Dedifferentiated amniotic fluid mesenchymal stem cell (primary cell): ENCODE measurements around the gene PPIG.
"Not testable (repeated sequence)": the region's sequence is repeated elsewhere in the genome, so short reads cannot be mapped to it uniquely, and the experiment has no call there.

Source experiments
- DNase-seq: peaks from one replicate; pipeline ENCODE4 v3.0.0-alpha.2; 2016; ENCODE audit errors: extremely low spot score

Gene PPIG

DNA sequence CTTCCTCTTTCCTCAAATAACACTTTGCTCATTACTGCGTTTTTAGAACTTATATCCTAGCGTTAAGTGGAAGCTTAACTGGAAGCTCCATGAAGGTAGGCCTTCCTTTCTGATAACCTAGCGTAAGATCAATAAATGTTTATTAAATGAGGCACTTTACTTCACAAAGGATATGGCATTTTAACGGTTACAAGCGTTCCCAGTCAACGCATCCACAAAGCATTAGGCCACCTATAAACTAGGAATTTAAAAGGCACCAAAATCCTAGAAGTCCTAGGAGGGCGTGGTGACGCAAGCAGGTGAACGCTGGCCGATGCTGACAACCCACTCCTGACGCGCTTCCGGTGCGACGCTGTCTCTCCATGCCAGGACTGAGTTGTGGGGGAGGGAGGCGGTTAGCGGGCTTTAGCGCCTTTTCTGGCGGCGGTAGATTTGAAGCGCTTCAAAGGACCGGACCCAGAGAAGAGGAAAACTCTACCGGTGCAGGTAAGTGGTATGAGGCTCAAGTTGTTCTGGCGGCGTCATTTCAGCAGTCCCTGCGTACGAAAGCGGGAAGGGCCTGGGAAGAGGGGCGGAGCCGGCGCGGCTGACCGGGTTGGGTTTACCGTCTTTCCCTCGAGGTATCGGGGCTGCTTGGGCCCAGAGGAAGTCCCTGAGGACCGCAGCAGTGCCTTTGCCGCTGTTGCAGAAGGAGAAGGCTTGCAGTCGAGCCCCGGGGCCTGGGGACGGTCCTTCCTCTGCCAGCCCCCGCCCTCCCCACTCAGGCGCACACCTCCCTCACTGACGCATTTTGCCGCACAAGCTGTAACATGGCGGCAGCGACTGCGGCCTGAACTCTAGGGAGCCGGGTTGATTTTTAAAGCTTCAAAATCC lies at the start of gene PPIG:
PPIG (plus strand) TSS at position 347 of the 873 bp plus-strand sequence. CDS start 19,691 bp downstream, outside the sequence.
- peak; percentile 91 for DNase-seq

DNA sequence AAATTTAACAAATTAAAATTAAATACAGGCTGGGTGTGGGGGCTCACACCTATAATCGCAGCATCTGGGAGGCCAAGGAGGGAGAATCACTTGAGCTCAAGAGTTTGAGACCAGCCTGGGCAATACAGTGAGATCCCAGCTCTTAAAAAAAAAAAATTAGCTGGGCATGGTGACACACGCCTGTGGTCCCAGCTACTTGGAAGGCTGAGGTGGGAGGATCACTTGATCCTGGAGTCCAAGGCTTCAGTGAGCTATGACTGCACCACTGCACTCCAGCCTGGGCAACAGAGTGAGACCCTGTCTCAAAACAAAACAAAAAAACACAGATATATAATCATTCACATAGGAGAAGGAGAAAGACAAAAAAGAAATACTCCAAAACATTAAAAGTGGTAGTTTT lies 44.7 kb upstream of the PPIG start:
- not testable (repeated sequence) for DNase-seq

DNA sequence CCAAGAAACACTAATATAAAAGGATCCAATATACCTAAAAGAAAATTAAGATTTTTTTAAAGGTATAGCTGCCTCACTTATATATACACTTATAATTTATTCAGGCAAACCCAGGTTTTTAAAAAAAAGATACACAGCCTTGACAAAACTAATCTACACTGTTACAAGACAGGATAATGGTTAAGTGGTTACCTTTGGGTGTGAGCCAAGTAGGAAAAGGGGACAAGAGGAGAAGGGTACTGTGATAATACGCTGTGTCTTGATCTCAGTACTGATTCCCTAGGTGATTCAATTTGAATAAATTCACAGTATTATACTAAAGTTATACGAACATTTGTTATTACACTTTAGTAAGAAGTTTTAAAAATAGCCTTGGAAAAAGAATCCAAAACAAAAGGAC lies 44.0 kb upstream of the PPIG start:
- no peak for DNase-seq

DNA sequence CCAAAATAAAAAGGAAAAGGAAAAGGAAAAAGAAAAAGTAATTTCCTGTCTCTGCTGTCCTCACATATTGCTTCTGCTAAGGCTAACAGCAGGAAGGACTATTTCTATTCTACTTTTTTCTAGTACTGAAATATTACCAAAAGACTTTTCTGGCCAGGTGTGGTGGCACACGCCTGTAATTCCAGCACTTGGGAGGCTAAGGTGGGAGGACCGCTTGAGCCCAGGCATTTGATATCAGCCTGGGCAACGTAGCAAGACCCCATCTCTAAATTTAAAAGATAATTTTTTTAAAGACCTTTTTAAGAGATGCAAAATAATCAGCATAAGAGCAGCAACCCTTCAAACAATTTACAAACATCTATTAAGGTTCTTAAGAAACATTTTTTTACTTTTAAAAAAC lies 41.7 kb upstream of the PPIG start:
- DNase-seq = no peak

DNA sequence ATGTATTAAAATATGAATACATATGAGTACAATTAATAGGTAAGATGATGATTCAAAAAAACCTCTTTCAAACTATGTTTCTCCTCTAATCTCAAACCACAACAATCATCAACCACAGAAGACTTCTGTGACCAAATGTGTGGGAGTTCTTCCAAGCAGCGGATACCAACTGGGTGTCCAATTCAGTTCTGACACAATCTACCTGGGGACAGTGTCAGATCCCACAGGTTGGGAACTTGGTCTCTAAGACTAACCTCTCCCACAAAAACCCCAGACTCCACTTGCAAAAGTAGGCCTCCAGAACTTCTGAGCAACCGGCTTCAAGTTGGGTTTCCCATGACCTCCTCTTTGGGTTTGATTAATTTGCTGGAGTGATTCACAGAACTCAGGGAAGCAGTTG lies 37.4 kb upstream of the PPIG start:
- no peak for DNase-seq

DNA sequence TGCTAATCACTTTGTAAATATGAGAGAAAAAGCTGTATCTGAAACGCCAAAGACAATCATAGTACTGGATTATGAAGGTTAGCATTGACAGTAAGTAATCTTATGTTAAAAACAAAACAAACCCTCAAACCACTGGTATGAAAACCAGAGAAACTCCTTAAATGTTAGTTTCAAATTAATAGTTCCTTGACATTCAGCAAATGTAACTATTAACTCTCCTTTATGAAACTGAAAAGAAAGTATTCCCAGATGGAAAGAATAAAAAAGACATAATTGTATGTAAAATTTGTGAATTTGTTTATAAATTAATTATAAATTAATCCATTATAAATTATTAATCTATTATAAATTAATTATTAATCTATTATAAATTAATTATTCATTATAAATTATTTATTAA lies 22.8 kb upstream of the PPIG start:
- no peak for DNase-seq

DNA sequence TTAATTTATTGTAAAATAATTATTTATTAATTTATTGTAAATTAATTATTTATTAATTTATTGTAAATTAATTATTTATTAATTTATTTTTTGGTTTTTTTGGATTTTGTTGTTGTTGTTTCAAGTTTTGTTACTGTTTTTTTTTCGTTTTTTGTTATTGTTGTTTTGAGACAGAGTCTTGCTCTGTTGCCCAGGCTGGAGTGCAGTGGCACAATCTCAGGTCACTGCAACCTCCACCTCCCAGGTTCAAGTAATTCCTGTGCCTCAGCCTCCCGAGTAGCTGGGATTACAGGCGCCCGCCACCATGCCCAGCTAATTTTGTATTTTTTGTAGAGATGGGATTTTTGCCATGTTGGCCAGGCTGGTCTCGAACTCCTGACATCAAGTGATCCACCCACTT lies 22.1 kb upstream of the PPIG start:
- not testable (repeated sequence) for DNase-seq

DNA sequence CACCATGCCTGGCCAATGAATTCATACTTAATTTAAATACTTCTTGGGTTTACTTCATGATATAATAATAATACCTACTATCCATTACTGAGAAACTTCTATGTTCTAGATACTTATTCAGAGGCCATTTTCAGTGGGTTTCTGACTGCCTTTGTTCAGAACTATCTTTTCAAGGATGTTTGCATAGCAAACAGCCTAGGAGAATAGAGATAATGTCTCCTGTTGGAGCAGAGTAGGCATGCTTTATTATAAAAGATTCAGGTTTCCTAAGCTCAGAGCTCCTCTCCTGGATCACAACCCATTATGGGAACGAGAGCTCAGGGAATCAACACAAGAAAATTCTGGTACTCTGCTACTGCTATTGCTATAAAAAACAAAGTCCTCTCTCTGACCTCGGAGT lies 21.6 kb upstream of the PPIG start:
- no peak for DNase-seq

DNA sequence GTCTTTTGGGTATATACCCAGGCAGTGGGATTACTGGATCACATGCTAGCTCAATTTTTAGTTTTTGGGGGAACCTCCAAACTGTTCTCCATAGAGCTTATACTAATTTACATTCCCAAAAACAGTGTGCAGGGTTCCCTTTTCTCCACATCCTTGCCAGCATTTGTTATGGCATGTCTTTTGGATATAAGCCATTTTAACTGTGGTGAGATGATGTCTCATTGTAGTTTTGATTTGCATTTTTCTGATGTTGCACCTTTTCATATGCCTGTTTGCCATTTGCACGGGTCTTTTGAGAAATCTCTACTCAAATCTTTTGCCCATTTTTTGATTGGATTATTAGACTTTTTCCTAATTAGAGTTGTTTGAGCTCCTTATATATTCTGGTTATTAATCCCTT lies 18.5 kb upstream of the PPIG start:
- no peak for DNase-seq

DNA sequence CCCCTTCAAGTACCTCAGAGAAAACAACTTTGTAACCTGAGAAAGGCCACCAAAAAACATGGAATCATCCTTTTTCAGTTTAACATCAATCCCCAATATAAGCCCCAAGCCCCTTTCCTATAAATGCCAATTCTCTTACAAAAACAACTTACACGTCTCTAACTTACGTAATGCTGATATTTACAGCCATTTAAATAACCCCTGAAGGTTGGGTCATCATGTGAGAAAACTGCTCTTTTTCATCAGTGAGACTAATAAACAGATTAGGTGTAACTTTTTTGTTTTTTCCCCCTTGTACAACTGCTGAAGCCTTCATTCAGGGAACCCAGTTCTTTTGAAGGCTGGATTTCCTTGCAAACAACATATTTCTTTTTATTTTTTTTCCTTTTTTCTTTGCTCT lies 14.2 kb upstream of the PPIG start:
- DNase-seq = no peak

DNA sequence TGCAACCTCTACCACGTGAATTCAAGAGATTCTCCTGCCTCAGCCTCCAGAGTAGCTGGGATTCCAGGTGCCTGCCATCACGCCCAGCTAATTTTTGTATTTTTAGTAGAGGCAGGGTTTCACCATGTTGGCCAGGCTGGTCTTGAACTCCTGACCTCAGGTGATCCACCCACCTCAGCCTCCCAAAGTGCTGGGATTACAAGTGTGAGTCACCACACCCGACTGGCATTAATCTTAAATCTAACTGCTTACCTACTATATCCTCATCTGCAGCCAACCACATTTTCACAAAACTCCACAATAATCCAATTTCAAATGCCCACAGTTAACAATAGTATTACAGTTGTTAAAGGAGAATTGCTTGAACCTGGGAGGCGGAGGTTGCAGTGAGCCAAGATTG lies 13.4 kb upstream of the PPIG start:
- DNase-seq = not testable (repeated sequence)

DNA sequence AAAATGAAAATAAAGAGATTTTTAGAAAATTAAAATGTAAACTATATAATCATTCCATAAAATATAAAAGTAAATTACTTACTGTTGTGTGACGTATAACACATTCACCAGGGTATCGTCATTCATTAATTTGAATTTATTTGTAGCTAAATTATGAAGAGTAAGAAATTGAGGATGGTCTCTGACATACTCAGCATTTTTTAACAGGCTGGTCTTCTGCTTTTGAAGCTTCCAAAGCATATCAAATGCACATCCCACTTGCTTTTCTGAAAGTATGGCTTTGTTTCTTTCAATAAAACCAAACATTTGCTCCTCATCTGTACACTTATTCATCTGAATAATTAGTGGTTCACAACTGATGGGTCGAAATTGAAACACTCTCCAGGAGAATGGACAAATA lies 12.6 kb upstream of the PPIG start:
- no peak for DNase-seq

DNA sequence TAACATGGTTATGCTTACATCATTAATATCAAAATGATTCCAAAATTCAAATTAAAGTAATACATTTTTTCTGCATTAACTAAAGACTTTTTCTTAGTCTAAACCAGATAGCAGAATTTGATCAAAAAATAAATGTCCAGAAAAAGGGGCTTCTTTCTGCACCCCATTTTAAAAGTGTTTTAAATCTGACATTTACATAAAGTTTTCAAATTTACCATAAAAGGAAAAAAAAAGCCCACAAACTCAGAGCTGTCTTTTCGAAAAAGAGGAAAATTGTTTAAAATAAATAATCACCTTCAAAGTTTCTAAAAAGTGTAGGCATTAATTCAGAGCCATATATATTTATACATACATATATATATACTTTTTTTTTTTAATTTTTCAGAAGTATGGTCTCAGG lies 12.0 kb upstream of the PPIG start:
- DNase-seq = no peak

DNA sequence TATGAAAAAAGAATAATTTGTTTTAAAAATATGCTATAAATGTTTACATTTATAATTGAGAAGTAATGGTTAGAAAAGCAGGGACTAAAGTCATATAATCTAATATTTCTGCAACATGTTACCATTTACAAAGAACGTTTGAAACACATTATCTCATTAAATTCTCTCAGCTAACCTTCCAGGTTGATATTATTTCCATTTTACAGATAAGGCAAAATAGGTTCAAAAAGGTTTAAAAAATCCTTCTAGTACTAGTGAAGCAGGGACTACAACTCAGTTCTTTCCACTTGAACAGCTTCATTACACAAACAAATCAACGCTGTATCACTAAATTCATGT lies 11.4 kb upstream of the PPIG start:
- DNase-seq = no peak

DNA sequence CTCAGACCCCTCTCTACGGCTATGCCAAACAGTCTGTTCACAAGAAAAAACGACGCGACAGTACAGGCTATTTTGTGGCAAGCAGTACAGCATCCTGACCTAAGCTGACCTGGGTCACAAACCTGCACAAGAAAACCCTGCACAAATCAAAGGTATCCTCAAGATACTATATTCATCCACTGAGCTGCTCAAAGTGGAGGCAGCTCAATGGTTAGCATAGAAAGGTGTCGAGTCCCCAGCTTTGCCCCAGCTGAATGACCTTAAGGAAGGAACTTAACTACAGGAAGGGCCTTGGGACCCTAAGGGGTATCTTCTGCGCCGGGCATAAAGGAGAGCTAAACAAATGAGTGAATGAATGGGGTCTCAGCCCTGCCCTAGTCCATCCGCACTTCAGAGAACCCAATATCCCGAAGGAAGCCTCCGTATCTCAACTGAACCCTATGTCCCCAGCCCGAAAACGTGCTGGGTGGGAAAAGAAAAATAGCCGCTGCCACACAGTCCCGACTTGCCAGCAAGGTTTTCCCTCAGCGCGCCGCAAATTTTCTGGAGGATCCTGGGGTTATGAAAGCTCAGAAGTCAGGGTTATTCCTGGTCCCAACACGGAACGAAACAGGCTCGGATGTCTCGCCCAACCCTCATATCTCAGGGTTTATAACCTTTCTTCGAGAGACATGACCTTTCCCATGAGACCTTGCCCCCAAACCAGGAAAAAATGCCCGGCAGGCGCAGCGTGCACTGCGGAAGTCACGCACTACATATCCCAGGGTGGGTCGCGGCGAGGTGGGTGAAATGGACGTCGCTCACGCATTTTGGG lies 10.8 kb upstream of the PPIG start, which contains the start of gene FASTKD1:
FASTKD1 (minus strand) TSS at position 706 of the 814 bp plus-strand sequence. CDS start 1,836 bp downstream, outside the sequence.
- peak; percentile 80 for DNase-seq

DNA sequence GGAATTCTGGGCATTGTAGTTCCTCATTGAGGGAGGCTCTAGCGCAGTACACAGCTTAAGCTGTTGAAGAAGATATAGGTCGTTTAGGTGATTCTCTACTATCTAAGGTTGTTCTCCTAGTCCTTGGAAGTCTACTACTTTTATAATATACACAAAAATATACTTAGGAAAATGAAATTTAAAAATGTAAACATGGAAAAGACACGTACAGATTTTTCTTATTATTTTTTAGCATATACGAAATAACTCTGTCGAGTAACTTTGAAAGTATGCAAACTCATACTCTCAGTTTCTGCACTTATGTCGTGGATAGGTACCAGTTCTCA lies 10.2 kb upstream of the PPIG start:
- no peak for DNase-seq

DNA sequence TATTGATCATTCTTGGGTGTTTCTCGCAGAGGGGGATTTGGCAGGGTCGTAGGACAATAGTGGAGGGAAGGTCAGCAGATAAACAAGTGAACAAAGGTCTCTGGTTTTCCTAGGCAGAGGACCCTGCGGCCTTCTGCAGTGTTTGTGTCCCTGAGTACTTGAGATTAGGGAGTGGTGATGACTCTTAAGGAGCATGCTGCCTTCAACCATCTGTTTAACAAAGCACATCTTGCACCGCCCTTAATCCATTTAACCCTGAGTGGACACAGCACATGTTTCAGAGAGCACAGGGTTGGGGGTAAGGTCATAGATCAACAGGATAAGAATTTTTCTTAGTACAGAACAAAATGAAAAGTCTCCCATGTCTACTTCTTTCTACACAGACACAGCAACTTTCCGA lies 9.6 kb upstream of the PPIG start:
- DNase-seq = not testable (repeated sequence)

DNA sequence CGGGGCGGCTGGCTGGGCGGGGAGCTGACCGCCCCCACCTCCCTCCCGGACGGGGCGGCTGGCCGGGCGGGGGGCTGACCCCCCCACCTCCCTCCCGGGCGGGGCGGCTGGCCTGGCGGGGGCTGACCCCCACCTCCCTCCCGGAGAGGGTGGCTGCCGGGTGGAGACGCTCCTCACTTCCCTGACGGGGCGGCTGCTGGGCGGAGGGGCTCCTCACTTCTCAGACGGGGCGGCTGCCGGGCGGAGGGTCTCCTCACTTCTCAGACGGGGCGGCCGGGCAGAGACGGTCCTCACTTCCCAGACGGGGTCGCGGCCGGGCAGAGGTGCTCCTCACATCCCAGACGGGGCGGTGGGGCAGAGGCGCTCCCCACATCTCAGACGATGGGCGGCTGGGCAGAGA lies 8.9 kb upstream of the PPIG start:
- not testable (repeated sequence) for DNase-seq

DNA sequence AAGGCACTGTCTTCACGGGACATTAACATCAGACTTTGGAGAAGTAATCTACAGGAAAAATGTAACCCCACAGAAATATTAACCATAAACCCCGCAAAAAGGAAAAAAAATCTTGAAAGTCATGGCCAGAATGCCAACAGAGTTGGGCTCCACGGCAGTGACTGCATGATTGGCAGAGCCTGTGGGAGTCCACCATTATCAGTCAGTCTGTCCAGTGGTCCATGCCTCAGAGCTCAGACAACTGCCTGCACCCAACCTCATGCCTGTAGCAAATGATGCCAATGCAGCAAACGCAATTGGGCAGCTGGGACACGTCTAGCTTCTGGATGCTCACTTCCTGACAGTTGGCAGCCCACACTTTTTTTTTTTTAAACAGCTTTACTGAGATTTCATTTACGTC lies 5.1 kb upstream of the PPIG start:
- no peak for DNase-seq

DNA sequence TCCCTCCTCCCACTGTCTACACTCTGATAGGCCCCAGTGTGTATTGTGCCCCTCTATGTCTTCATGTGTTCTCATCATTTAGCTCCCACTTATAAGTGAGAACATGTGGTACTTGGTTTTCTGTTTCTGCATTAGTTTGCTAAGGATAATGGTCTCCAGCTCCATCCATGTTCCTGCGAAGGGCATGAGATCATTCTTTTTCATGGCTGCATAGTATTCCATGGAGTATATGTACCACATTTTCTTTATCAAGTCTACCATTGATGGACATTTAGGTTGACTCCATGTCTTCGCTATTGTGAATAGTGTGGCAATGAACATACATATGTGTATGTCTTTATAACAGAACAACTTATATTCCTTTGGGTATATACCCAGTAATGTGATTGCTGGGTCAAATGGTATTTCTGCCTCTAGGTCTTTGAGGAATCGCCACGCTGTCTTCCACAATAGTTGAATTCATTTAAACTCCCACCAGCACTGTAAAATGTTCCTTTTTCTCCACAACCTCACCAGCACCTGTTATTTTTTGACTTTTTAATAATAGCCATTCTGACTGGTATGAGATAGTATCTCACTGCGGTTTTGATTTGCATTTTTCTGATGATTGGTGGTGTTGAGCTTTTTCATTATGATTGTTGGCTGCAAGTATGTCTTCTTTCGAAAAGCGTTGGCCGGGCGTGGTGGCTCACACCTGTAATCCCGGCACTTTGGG lies 1.4 kb upstream of the PPIG start:
- not testable (repeated sequence) for DNase-seq

DNA sequence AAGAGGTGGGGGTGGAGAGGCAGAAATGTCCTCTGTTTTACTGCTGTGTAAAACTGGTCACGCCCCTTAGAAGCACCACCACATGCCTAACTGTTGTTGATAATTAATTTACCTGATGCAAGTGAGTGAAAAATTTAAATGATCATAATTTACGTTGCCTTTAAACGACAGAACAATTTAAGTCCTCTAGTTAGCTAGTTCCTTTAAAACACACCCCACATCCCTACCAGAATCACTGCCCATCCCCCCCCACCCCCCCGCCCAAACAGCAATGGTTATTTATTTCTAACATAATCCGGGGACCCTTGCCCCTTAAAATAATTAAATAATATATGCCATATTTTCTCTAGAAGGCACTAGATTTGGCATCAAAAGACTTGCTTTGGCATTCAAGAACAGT lies 633 bp upstream of the PPIG start:
- DNase-seq = no peak

DNA sequence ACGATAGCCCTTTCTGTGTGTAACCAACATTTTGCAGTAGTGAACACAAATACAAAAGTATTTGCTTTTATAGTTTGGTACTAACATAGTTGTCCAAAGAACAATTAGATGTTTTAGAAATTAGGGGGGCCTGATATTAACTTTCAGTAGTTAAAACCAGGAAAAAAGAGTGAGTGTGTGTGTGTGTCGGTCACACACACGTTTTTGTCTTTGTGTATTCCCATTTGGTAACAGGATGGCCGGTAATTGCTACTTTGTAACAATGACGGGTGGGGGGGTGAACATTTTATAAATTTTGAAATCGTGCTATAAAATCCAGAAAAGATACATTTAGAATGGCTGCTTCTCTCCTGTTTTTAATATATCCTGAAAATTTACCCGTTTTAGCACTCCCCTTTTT lies 1.5 kb downstream of the PPIG start:
- DNase-seq = no peak

DNA sequence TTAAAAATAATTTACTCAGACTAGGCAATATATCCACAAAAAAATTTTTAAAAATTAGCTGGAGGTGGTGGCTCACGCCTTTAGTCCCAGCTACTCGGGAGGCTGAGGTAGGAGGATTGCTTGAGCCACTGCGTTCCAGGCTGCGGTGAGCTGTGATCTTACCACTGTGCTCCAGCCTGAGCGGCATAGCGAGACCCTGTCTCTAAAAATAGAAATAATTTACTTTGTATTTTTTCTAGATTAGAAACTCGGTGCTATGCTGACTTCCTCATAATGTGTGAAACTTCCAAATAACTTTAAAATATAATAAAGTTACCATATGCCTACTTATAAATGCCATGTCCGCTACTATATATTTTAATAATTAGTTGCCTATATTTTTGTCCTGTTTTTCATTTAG lies 6.7 kb downstream of the PPIG start:
- no peak for DNase-seq
